HG03097 (cell line): ENCODE results near the gene RNF187.

Experiments
- ATAC-seq: cut with Tn5 transposase; IDR thresholded peaks from one replicate; pipeline ENCODE4 v1.9.1; 2021; ENCODE audit not compliant: unreplicated experiment, low FRiP score

Gene RNF187

GRCh38 chr1:228542981-228543380 is 55.8 kb downstream of the RNF187 start:
- no peak for ATAC-seq

- no peak for ATAC-seq
These were observed 56.2 kb downstream of the RNF187 start for GRCh38 chr1:228543396-228543795.

- ATAC-seq: no peak
These were observed 57.1 kb downstream of the RNF187 start for GRCh38 chr1:228544021-228544850.

- no peak for ATAC-seq
These were observed 57.9 kb downstream of the RNF187 start for GRCh38 chr1:228544921-228545591.
